Activated CD4-positive, alpha-beta T cell treated with anti-CD3 and anti-CD28 coated beads, Interleukin-2, Interleukin-6, amounts not matched to agents 100 ng/mL and 50 ng/mL, durations not matched to agents 16 hours and 8 hours (primary cell): ENCODE measurements around the gene CHAD.

Experiments used
- DNase-seq: peaks from one replicate; pipeline ENCODE4 v3.0.0-alpha.2; 2020

The CHAD gene, protein sequence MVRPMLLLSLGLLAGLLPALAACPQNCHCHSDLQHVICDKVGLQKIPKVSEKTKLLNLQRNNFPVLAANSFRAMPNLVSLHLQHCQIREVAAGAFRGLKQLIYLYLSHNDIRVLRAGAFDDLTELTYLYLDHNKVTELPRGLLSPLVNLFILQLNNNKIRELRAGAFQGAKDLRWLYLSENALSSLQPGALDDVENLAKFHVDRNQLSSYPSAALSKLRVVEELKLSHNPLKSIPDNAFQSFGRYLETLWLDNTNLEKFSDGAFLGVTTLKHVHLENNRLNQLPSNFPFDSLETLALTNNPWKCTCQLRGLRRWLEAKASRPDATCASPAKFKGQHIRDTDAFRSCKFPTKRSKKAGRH

DNA sequence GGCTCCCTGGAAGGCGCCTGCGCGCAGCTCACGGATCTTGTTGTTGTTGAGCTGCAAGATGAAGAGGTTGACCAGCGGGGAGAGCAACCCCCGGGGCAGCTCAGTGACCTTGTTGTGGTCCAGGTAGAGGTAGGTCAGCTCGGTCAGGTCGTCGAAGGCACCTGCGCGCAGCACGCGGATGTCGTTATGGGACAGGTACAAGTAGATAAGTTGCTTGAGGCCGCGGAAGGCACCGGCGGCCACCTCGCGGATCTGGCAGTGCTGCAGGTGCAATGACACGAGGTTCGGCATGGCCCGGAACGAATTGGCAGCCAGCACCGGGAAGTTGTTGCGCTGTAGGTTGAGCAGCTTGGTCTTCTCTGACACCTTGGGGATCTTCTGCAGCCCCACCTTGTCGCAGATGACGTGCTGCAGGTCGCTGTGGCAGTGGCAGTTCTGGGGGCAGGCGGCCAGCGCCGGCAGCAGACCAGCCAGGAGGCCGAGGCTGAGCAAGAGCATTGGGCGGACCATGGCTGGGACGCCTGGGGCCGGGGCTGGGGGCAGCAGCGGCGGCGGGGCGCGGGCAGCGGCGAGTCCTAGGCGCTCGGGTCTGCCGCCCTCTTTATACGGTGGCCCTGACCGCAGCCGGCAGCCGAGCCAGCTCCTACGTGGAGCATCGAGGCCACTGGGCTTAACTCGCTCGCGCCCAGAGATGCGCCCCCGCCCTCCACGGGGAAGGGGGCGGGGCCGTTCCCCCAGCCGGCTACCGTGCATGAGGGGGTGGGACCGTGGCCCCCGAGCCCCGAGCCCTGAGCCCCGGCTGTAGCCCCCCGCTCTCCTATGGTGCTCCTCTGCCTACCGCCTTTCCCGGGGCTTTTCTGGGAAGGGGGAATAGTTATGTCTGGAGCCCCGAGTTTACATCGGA lies at the start of gene CHAD:
TSS of gene CHAD (minus strand) at position 577 of the 904 bp plus-strand sequence. CDS start at position 510, 67 bp downstream.
- no peak for DNase-seq

DNA sequence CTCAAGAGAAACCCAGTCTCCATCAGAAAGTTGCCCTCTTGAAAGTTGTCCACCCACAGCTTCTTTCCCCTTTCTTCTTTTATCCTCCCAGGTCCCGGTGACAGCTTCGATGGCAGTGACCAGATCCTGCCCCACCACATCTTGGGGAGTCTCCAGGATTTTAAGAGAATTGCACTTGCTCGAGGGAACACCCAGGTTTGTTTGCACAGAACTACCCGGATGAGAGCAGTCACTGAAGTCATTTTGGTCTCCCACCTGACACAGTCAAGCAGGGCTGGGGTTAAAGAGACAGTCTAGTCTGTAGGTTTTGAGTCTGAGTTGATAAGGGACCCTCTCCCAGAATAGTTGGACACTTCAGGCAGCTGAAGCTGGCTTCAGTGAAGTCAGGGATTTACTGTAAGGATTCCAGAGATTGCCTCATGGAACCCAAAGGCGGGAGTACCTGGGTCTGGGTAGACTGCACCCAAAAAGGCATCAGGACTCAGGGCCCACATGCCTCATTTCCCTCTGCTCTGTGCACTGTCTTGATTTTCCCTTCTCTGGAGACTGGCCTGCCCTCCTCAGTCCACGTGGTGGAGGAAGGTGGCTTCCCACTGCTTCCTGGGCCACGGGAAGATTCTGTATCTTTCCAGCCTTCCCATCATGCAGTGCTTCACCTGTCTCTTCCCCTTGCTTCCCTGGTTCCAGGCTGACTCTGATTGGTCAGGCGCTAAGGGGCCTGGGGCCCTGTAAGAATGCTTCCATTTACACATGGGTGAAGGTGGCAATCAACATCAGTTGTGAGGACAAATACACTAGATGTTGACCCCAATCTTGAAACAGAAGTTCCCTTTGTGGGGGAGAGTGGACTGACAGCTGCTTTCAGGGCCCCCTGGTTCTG lies 49.1 kb upstream of the CHAD start:
- DNase-seq = no peak

DNA sequence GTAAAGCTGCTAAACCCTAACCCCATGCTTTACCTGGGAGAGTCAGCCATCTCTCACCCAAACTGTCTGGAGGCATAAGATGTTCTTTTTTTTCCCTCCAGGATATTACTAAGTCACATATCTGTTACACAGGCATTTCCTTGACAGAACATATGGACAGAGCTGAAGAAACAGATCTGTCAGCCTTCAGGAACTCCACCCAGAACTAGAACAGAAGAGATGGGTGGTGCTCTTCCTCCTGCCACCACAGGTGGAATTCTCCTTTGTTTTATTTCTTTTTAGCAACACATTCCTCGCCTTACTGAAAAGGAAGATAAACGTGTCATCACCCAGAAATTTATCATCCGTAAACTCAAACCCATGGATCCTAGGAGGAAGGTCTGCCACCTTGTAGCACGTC lies 48.3 kb upstream of the CHAD start:
- no peak for DNase-seq

DNA sequence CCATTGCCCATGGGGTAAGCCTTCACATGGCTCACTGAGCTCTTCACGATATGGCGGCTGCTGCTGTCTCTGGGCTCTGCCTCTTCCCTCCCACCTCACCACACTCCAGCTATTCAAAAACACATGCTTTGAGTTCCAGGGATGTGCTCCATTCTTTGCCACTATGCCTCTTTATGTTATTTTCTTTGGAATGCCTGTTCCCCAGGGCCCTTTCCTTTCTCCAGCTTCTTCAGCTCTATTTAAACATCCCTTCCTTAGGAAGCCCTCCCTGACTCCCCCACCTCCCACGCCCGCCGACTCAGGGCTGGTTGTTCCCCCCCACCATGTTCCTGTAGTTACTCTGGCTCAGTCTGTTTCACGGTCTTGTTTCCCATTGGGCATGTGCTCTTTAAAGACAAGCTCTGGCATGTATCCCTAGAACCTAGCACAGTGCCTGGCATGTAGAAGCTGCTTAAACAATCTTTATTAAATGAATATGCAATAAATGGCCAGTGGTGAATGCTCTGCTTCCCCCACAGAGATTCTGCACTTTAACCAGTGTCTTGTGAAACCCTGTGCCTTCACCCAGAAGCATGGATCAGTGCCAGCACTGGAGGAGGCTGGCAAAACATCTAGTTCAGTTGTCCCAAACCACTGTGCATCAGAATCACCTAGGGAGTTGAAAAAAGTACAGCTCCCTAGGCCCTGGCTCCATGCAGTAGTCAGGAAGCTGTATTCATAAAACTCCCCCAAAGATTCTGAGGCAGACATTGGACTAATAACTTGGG lies 46.4 kb upstream of the CHAD start:
- no peak for DNase-seq

DNA sequence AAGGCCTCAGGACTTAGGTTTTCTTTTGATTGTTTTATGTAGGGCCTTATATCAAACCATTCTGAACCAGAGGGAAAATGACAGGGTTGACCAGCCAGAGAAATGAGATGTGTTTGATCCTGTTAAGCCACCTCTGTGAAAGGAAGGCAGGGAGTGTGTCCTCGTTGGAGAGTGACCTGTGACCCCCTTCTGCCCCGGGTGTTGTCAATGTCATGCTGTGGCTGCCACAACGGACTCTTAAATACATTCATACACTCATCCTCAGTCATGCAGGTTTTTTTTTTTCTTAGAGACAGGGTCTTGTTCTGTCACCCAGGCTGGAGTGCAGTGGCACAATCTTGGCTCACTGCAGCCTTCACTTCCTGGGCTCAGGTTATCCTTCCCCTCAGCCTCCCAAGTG lies 45.7 kb upstream of the CHAD start:
- no peak for DNase-seq

DNA sequence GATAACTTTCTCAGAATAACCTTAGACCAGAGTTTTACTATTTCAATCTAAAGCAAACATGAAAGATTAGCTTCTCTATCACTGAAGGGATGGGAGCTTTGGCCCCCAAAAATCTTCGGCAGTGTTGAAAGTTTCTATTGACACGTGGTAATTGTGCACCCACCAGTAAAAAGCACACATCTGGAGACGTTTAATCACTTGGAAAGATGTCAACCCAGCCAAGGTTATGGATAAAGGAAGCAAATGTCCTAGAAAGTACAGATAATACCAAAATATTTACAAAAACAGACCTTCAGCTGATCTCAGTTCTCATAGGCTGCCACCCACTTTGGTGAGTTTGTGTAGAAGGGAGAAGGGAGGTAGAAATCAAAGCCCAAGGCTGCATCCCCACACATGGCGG lies 44.8 kb upstream of the CHAD start:
- DNase-seq = no peak

DNA sequence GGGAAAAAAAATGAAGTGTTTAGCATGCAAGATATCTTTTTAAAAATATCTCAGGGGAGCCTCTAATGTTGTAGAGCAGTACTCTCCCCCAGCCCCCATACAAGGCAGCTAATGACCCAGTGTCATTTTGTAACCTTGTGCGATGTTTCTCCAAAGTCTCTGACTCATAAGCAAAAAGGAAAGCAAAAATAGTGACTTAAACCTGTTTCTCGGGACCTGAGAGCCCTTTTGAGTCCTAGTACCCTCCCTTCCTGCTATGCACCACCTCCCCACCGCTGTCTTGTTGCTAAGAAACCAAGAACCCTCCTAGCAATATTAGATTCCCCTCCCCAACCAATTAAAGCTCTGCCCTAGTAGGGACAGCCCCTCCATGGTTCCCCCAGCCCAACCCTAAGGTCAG lies 42.4 kb upstream of the CHAD start:
- DNase-seq = peak; percentile 89

DNA sequence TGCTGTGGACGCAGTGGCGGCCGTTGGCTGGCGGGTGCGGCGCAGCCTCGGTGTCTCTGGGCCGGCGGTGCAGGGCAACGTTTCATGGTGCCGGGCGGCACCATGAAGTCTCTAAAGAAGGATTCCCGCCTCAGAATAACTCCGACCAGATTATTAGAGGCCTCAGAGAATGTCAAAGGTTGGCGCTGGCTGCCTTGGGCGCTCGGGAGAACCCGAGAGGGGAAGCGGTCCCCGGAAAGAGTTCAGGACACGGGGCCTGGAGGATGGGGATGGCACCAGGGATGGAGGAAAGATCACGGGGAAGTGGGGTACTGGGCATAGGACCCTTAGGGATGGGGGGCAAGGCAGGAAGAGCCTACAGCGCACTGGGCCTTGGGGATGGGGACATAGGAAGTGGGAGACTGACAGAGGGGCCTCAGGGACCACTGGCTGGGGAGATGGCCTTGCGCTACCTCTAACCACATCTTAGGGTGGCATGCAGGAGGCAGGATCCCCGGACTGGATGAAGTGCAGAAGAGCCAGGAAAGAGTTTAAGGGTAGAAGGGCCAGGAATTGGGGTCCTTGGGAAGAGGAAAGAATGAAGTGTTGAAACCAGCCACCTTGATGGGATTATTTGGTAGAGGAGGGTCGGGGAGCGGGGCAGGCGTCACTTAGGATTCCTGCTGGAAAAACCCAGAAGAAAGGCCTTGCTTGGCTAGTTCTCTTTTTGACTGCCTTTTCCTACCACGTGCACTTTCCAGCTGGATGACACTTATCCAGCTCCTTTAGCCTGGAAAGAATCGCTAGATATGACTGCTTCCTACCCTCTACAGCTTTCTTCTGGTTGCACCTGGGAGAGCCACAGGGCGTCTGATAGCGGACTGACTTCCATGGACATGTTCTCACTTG lies 40.1 kb upstream of the CHAD start:
- no peak for DNase-seq

DNA sequence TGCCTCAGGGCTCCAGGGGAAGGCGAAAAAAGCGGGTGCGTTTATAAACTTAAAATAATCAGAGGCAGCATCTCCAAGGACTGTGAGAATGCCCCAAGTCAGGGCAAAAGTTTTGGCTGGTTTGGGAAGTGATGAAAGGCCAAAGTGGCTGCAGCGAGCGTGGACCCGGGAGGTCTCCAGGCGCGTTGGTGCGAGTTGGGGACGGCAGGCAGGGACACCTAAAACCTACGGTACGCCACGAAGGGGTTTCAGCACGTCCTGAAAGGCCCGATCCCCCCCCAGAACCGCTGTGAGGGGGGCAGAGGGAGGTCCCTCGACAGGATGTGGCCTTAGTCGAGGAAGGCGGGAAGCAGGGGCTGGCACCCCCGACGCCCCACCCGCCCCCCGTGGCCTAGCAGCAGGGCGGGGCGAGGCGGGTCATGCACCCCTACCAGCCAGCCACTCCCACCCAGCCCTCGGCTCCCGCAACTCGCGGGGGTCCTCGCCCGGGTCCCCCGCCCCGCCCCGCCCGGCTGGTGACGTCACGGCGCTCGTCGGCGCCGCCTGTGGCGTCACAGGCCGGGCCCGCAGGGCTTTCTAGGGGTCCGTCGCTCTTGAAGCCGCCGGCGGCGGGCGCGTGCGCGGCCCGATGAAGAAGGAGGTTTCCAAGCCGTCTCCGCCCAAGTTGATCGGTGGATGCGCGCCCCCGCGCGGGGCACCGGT lies 39.3 kb upstream of the CHAD start, which contains the start of gene MYCBPAP:
TSS of gene MYCBPAP (plus strand) at position 569 of the 702 bp plus-strand sequence. CDS start 236 bp downstream, outside the sequence.
- peak; percentile 90 for DNase-seq

DNA sequence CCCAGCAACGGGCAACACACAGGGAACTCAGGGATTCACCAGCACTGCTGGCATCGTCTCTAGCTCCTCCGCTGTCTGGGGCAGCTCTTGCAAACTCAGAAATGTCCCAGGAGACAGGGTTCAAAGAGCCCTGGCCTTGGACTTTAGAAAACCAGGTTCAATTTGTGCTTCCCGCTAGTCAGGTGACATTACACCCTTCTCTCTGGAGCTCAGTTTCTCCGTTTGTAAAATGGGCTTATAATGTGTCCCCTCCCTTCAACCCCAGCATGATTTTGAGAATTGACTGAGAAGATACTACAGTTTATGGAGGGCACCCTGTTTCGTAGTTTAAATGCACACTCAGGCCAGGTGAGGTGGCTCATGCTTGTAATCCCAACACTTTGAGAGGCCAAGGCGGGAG lies 37.6 kb upstream of the CHAD start:
- no peak for DNase-seq

DNA sequence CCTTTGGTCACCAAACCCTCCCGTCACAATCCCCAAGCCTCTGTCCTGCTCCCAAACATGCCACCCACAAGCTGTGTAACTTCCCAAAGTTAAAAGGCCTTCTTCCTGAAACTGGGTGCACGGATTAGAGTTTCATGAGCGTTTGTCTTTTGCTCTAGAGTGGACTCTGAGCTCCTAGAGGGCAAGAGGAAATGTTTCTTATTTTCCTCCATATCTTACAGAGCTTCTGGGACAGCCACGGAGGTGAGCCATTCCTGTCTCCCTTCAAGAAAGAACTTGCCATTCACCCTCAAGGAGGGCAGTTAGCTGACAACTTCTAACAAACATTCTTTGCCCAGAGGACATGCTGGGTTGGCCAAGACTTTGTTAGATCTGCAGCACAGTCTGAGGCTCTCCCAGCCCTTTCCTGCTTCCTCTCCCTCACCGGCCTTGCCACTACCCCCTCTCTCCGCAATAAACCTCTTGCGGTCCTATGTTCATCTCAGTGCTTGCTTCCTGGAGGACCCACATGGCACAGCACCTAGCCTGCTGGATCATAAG lies 37.0 kb upstream of the CHAD start:
- DNase-seq = no peak

DNA sequence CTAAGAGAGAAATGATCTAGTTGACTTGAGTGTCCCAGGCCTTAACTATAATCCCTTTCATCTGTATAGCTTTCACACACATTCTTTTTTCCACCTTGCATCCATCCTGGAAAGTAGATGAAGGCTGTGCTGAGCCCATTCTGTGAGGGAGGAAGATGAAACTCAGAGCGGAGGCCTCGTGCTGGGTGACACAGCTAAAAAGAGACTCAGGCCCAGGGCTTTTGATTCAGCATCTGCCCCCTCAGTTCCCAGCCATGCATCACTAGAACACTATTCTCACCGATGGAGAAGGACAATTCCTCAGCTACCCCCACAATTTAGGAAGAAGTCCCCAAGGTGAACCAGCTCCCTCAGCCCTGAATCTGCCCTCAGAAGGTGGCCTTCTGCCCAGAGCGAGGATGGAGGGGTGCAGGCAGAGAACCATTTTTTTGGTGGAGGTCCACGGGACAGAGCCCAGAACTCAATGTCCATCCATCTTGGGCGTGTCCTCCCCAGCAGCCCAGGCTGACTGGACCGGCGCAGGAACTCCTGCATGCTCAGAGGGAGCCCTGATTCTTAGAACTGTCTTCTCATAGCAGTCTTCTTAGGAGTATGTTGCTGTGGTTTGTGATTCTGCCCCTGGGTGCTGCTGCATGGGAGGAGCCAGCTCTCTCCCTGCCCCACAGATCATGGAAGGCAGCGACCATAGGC lies 33.8 kb upstream of the CHAD start:
- no peak for DNase-seq

DNA sequence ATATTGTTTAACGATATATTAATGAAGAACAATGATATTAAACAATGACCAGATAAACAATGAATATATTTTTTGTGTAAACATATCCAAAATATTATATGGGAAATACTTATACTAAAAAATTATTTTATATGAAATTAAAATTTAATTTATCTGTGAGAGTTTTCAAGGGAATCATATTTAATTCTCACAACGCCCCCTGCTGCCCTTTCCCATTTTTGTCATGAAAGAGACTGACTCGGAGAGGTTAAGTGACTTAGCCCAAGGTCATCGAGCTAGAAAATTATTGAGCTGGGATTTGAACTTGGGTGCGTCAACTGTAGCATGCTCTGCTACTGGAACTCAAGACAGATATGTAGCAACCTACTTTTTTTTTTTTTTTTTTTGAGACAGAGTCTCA lies 32.4 kb upstream of the CHAD start:
- peak; percentile 44 for DNase-seq

DNA sequence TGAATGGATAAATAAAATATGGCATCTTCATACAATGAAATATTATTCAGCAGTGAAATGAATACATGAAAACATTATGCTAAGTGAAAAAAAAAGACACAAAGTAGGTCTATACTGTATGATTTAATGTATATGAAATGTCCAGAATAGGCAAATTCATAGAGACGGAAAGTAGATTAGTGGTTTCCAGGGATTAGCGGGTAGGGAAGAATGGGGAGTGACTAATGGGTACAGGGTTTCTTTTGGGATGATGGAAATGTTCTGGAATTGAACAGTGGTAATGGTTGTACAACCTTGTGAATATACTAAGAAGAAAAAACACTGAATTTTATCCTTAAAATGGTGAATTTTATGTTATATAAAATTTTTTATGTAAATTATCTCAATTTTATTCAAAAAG lies 31.0 kb upstream of the CHAD start:
- no peak for DNase-seq

DNA sequence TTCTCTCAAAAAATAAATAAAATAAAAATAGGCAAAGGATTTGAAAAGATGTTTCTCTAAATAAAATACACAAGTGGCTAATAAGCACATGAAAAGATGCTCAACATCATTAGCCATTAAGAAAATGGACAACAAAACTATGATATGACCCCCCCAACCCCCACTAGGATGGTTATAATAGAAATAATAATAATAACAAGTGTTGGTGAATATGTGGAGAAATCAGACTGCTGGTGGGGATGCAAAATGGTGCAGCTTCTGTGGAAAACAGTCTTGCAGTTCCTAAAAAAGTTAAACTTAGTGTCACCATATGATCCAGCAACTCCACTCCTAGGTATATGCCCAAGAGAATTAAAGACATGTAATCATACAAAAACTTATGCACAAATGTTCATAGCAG lies 30.6 kb upstream of the CHAD start:
- DNase-seq = no peak

DNA sequence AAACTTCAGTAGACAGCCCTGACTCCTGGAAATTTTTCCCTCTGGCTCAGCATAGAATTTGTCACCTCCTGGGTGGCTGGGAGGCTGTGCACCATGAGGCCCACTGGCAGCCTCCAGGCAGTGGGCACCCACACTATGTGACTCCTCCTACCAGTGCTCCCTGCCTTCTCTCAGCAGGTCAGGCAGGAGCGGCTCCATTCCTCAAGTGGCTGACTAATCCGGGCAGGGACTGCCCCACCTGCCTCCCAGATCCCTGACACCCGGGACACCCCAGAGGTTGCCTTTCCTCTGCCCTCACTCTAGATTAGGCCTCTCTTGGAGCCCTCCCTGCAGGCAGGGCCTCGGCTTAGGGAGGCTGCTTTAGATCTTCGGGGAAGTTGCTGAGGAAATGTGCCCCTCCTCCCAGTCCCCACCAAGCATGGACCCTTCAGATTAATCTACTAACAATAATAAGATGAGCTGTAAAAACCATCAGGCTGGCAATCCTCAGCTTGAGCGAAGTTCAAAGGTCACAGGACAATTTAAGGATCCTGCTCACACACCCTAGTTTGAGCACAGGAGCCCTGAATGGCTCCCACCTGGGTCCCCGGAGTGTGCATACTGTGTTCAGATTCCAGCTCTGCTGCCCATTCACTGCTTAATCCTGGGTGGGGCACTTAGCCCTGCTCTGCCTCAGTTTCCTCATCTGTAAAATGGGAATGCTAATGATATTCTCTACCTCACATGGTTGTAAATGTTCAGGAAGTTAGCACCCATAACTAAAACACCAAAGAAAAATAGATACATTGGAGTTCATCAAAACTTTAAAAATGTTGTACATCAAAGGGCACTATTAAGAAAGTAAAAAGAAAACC lies 29.6 kb upstream of the CHAD start:
- no peak for DNase-seq

DNA sequence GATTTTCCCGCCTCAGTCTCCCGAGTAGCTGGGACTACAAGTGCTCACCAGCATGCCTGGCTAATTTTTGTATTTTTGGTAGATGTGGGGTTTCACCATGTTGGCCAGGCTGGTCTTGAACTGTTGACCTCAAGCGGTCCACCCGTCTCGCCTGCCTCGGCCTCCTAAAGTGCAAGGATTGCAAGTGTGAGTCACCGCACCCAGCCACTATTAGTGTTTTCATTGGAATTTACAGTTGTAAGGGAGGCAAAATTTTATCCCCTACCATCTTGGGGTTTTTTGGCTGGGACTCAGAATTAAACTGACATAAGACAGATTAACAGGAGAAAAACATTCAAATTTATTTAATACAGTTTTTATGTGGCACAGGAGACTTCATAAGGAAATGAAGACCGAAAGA lies 27.2 kb upstream of the CHAD start:
- no peak for DNase-seq

DNA sequence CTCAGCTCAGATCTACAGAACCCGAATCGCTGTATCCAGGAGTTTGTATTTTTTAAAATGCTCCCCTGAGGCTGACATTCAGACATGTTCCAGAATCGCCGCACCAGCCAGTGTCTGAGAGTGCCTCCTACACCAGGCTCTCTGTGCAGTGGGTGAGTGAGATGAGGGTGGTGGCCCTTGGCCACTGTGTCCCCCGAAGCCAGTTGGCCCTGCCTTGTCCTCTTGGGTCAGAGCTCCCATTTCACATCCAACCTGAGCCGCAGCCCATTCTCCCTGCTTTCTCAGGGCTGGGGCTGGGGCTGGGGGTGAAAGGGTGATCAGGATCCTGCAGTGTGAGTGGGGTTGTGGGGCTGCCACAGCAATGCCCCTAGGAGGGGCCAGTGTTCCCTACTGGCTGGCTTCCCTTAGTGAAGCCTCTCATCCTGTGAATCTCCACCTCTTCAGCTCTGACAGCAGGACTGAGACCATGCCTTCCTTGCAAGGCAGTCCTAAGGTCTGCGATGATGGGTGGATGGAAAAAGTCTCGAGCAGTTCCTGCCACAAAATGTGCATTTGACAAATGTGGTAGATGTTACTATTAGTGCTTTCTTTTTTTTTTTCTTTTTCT lies 26.6 kb upstream of the CHAD start:
- DNase-seq = no peak
